B cell (primary cell): Measurements from ENCODE around the gene CCDC88B. TPM values are rescaled to one million over a fixed set of nuclear protein-coding genes. Genes with fewer than 3 reads are reported as not detected.

Experiments used
- ATAC-seq: fragments of 200-7000 bp; cut with Tn5 transposase; one replicate; pipeline ENCODE4 v1.10.0; 2021; ENCODE audit warnings: low read depth, mild to moderate bottlenecking, moderate number of reproducible peaks, moderate library complexity
- CTCF ChIA-PET: fragments of 350-600 bp; sonication (Branson Sonifier 250); formaldehyde crosslinking; loops from one replicate; lab custom pipeline; 2021; ENCODE audit warnings: antibody characterized with exemption, inconsistent platforms; lab: Charles Lee
- POLR2A ChIA-PET: fragments of 350-600 bp; sonication (Branson Sonifier 250); formaldehyde crosslinking; loops from one replicate; lab custom pipeline; 2021; ENCODE audit warnings: antibody characterized with exemption; lab: Charles Lee
- DNase-seq: peaks from one replicate; pipeline ENCODE4 v3.0.0; 2013
- H2AFZ ChIP-seq: 2 replicates; pipeline ENCODE4 v1.6.1; 2012; ENCODE audit warnings: mild to moderate bottlenecking, low read depth, low read length; ENCODE audit not compliant: insufficient read depth, poor library complexity, severe bottlenecking
- H3K27ac ChIP-seq, 2 donors: 1 replicate in 1 of 2; 2 replicates in 1 of 2; pipeline ENCODE4 v1.5.1; 2012 to 2013; ENCODE audit warnings: low read length in 2 of 2, mild to moderate bottlenecking in 2 of 2, moderate library complexity in 1 of 2
- H3K27me3 ChIP-seq, 4 experiments: fragments of 200-600 bp in 1 of 4; sonication (generic) in 1 of 4; replicated peaks in 1 of 4; 1 replicate in 2 of 4; 2 replicates in 2 of 4; pipeline versions ENCODE4 v1.6.1 to v1.7.0; 2013 to 2016; ENCODE audit warnings: low read length in 3 of 4, mild to moderate bottlenecking in 2 of 4, mixed read lengths in 1 of 4, moderate library complexity in 1 of 4; ENCODE audit not compliant: insufficient read depth in 4 of 4, control insufficient read depth in 3 of 4; ENCODE audit errors: control extremely low read depth in 1 of 4
- H3K36me3 ChIP-seq, 2 experiments: replicated peaks in 1 of 2; 1 replicate in 1 of 2; 2 replicates in 1 of 2; pipeline versions ENCODE4 v1.6.1 to v1.7.1; 2013; ENCODE audit warnings: low read length in 1 of 2; ENCODE audit not compliant: insufficient read depth in 2 of 2, control insufficient read depth in 1 of 2; ENCODE audit errors: control extremely low read depth in 1 of 2, extremely low read depth in 1 of 2
- H3K4me1 ChIP-seq, 2 donors: fragments of 200-600 bp in 1 of 2; sonication (generic) in 1 of 2; 1 replicate in 1 of 2; 2 replicates in 1 of 2; pipeline versions ENCODE4 v1.5.1 to v1.6.1; 2013 to 2017; ENCODE audit warnings: low read length in 2 of 2; ENCODE audit not compliant: control insufficient read depth in 2 of 2, insufficient read depth in 2 of 2
- H3K4me2 ChIP-seq: replicated peaks from 2 replicates; pipeline ENCODE3; 2012; ENCODE audit warnings: mild to moderate bottlenecking, low read depth, low read length; ENCODE audit not compliant: poor library complexity, severe bottlenecking
- H3K4me3 ChIP-seq, 5 experiments: fragments of 200-600 bp in 1 of 5; sonication (generic) in 1 of 5; 1 replicate in 3 of 5; 2 replicates in 2 of 5; pipeline versions ENCODE4 v1.5.1 to v1.7.0; 2011 to 2016; ENCODE audit warnings: low read length in 4 of 5, mild to moderate bottlenecking in 4 of 5, low read depth in 2 of 5, control low read depth in 1 of 5, moderate library complexity in 1 of 5; ENCODE audit not compliant: insufficient read depth in 1 of 5; ENCODE audit errors: control extremely low read depth in 1 of 5, extremely low read depth in 1 of 5
- H3K79me2 ChIP-seq: fragments of 200-600 bp; sonication (generic); one replicate; pipeline ENCODE4 v1.6.0; 2016; ENCODE audit warnings: low read length; ENCODE audit not compliant: control insufficient read depth, insufficient read depth
- H3K9ac ChIP-seq: fragments of 200-600 bp; sonication (generic); 2 replicates; pipeline ENCODE4 v1.6.1; 2017; ENCODE audit warnings: mild to moderate bottlenecking, low read length, moderate library complexity
- H3K9me3 ChIP-seq, 3 donors: one replicate each; pipeline versions ENCODE4 v1.6.1 to v1.7.1; 2013; ENCODE audit warnings: low read length in 2 of 3; ENCODE audit not compliant: control insufficient read depth in 2 of 3, insufficient read depth in 1 of 3; ENCODE audit errors: control extremely low read depth in 1 of 3
- H4K20me1 ChIP-seq: 2 replicates; pipeline ENCODE4 v1.6.0; 2012; ENCODE audit warnings: mild to moderate bottlenecking, low read length; ENCODE audit not compliant: insufficient read depth, control insufficient read depth, poor library complexity, severe bottlenecking
- H3K27ac Mint-ChIP-seq: one replicate; pipeline ENCODE4 v1.8.0; 2021; ENCODE audit warnings: mixed read lengths
- H3K27me3 Mint-ChIP-seq: one replicate; pipeline ENCODE4 v1.8.0; 2021; ENCODE audit warnings: mixed read lengths
- H3K4me1 Mint-ChIP-seq: one replicate; pipeline ENCODE4 v1.8.0; 2021; ENCODE audit warnings: mixed read lengths
- H3K4me3 Mint-ChIP-seq: one replicate; pipeline ENCODE4 v1.8.0; 2021; ENCODE audit warnings: mixed read lengths
- H3K9me3 Mint-ChIP-seq: one replicate; pipeline ENCODE4 v1.8.0; 2022; ENCODE audit warnings: mixed read lengths; ENCODE audit not compliant: insufficient read depth
- EZH2 ChIP-seq: IDR thresholded peaks from 2 replicates; pipeline ENCODE4 v1.6.1; 2012; ENCODE audit warnings: borderline replicate concordance, low read depth, mild to moderate bottlenecking, moderate library complexity, low read length; ENCODE audit not compliant: insufficient read depth, poor library complexity, severe bottlenecking
- WGBS: methylation state at CpG from one replicate; pipeline ENCODE4 v1.1.5; 2013; ENCODE audit warnings: missing lambda C conversion rate; ENCODE audit not compliant: insufficient coverage; 5-methylcytosine and 5-hydroxymethylcytosine counted together
- intact Hi-C: fragments of 100-400 bp; cut with micrococcal nuclease; formaldehyde crosslinking; loops from one replicate; pipeline ENCODE4 v1.10.0; 2022
- polyA plus RNA-seq: library from polyadenylated mRNA; depleted of rRNA; stranded (reverse); fragments of >200 nt; gene quantifications from 2 replicates; pipeline ENCODE4 v1.2.3, GENCODE V29; 2012
- total RNA-seq, 2 donors: library from RNA; stranded (reverse); fragments of 120-200 nt in 1 of 2; gene quantifications; 1 replicate in 1 of 2; 2 replicates in 1 of 2; pipeline versions ENCODE4 v1.2.3 to v1.2.4, GENCODE V29; 2013 to 2022
- TF ChIP-seq, protein P1 (sequence below): fragments of 200-600 bp; IDR thresholded peaks from one replicate; pipeline ENCODE4 v1.8.0; 2022; ENCODE audit warnings: antibody characterized with exemption, mild to moderate bottlenecking

CCDC88B gene
- total and polyA plus RNA-seq, 2 donors (not counting 1 experiment from before 2014, with no cell fraction given): 172 to 208 TPM

DNA sequence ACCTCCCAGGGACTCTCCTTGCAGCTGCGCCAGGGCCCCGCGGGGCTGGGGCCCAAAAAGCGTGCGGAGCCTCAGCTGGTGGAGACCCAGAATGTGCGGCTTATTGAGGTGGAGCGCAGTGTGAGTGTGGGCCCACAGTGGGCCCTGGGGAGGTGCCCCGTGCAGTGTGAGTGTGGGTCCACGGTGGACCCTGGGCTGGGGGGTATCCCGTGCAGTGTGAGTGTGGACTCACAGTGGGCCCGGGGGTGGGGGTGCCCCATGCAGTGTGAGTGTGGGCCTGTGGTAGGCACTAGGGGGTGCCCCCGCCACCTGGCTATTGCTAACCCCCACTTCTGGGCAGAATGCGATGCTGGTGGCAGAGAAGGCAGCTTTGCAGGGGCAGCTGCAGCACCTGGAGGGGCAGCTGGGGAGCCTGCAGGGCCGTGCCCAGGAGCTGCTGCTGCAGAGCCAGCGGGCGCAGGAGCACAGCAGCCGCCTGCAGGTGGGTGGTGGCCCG, 11.2 kb downstream of the CCDC88B start:
- WGBS: 84% methylated on average over 18 of the region's 18 CpGs
- intact Hi-C loops: no loop called here

More for the DNA sequence above, 11.2 kb downstream of the CCDC88B start:
- Histone ChIP-seq H3K27ac (no peak overlapping the region), H3K36me3 (peaks cover 2 to 21% of the 10 kb centered on the region in 2 experiments), H4K20me1 (peaks cover 21% of the 10 kb centered on the region), H3K4me1 (peaks cover 0 to 14% of the 10 kb centered on the region in 2 donors), H3K4me3 (no peak overlapping the region), H2AFZ (no peak overlapping the region), H3K4me2 (no peak overlapping the region), H3K27me3 (no peaks in the 10 kb centered on the region), H3K9ac (no peak overlapping the region), H3K79me2 (peaks cover 3% of the 10 kb centered on the region), H3K9me3 (no peaks in the 10 kb centered on the region)
- Mint-ChIP-seq H3K27ac (no peak overlapping the region), H3K9me3 (no peaks in the 10 kb centered on the region), H3K27me3 (no peaks in the 10 kb centered on the region), H3K4me1 (peaks cover 8% of the 10 kb centered on the region), H3K4me3 (no peak overlapping the region)
- ATAC-seq (no peak), DNase-seq (no peak)
- CTCF ChIA-PET: interaction anchor here (1.3 to 3.7 kb wide), 2 partner anchors 34 to 147 kb away, joined by 4 to 16 read pairs; partner anchors contain the start of genes PRDX5 and TRMT112
- POLR2A ChIA-PET: interaction anchor here (1.2 kb wide), 1 partner anchor 33 kb away, joined by 4 read pairs; the partner anchor contains the start of gene PRDX5
- TF ChIP-seq, protein P1, sequence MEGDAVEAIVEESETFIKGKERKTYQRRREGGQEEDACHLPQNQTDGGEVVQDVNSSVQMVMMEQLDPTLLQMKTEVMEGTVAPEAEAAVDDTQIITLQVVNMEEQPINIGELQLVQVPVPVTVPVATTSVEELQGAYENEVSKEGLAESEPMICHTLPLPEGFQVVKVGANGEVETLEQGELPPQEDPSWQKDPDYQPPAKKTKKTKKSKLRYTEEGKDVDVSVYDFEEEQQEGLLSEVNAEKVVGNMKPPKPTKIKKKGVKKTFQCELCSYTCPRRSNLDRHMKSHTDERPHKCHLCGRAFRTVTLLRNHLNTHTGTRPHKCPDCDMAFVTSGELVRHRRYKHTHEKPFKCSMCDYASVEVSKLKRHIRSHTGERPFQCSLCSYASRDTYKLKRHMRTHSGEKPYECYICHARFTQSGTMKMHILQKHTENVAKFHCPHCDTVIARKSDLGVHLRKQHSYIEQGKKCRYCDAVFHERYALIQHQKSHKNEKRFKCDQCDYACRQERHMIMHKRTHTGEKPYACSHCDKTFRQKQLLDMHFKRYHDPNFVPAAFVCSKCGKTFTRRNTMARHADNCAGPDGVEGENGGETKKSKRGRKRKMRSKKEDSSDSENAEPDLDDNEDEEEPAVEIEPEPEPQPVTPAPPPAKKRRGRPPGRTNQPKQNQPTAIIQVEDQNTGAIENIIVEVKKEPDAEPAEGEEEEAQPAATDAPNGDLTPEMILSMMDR: no peak
- no peak for TF ChIP-seq EZH2
